GDM1 (cell line): Measurements from ENCODE around the gene SYNDIG1.
A peak's percentile ranks its signal among the peaks of the same experiment; 100 is the strongest.

Experiments
- DNase-seq: peaks from one replicate; lab custom pipeline; 2025; lab: John Stamatoyannopoulos, UW

SYNDIG1 gene

DNA sequence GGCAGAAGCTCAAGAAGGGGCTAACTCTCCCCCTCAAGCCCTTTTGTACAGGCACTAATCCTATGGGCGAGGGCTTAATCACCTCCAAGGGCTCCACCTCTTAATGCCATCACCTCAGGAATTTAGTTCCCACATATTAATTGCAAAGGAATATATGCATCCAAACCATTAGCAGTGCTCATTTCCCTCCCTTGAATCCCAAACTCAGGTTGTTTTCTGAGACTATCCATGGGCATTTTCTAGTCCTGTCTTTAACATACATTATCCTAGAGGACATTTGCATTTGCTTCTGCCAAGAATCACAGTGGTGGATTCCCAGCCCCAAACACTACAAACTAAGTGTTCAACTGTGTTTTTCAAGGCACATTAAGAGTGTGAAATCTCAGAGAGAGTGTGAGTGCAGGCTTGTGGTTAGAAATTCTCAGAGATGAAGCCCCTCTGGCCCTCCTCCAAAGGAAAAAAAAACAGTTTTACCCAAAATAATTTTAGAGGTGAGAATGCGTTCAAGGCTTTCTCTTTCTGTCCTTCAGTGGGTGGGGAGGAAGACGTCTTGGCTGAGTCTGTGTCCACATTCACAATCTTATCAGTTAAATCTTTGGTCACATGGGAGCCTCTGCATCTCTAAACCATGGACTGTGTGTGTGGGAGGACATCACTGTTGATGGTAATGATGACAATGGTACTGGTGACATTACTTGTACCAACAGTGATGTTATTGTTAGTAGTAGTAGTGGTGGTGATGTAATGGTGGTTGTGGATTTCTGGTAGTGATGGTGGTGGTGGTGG is 59.3 kb downstream of the SYNDIG1 start:
- no peak for DNase-seq

DNA sequence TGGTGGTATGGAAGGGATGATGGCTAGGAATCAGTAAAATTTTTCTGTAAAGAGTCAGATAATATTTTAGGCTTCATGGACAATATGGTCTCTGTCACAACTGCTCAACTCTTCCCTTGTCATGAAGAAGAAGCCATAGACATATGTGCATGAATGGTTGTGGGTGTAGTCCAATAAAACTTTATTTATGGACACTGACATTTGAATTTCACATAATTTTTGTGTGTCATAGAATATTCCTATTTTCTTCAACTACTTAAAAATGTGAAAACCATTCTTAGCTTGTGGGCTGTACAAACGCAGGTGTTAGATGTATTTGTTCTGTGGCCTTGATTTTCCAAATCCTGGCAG is 59.9 kb downstream of the SYNDIG1 start:
- DNase-seq: no peak

DNA sequence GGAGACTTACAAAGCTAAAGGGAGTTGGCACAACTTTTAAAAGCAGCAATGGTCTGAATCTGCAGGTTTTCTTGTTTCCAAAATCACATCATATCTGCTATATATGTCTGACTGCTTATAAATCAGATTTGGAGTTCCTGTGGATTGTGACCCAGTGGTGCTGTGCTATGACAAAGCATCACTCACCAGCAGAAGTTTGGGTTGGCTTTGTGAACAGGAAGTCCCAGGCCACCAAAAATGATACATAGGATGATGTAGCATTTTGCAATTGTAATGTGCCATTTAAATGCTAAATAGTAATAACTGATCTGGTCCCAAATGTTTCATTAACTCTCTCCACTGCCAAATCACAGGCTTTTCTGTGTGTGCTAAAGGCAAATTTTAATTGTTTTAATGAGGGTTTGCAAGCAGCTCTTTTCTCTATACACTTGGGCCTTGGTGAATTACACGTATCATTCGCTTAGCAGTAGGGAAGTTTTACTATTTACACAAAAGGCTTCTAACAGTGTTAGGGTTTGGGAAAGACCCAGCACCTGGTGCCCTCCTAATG is 60.8 kb downstream of the SYNDIG1 start:
- DNase-seq: peak; percentile 36

DNA sequence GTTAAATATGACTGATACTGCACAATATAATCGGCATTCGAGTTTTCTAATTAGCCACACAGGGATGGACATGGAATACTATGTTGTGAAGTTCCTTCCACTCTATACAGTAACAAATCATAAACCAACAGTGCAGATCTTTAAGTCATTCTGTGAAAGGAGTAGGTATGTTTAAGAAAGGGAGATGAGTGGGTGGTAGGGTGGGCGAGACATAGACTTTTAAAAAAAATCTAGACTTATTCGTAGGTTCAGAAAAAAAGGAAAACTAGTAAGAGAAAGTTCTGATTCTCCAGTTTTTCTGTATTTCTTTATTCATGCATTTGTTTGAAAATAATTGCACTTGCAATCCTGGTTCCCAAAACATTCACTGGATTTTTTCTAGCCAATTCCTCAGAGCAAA is 61.8 kb downstream of the SYNDIG1 start:
- no peak for DNase-seq

DNA sequence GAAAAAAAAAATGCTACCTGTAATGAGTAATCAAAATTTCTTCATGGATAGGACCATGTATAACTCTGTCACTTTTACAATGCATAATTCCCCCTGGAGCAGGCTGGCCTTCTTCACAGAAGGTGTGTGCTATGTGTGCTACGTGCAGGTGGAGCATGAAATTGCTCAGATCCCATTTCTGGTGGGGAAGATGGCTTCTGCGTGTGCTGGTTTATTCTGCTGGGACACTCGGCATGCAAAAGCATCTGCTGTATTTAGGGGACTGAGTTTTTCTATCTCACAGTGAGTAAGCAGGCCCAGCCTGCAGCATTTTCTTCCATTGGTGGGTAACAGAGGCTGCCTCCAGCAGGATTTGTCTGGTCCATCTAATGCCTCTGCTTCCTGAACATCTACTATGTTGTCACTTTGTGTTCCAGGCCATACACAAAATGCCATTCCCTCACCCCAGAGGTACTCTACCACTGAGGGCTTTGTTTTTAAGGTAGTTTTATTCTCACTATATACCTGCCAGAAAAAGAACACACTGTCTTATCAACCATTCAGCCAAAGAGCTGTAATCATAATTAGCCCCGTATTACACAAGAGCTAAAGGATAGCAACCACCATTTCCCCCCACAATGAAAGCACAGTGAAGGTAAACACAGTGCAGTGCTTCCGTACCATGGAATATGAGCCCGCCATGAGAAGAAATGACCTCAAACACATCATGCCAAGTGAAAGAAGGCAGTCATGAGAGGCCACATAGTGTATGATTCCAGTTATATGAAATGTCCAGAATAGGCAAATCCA is 62.4 kb downstream of the SYNDIG1 start:
- DNase-seq: no peak

DNA sequence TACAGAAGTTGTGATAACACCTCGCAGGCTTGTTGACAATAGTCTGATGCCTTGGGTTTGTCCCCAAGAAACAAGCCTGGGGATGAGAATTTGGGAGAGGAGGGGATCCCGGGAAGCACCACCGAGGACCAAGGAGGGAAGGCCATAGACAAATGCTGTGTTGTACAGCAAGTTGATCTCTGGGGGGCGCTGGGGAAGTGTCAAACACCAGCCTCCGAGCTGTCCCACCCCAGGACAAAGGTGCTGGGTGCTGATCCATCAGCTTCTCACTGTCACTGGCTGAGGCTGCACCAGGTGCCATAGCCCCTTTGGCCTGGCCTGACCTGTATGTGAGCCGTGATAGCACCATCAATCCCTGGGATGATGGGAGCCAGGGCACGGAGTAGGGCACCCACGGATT is 64.0 kb downstream of the SYNDIG1 start:
- DNase-seq: no peak

DNA sequence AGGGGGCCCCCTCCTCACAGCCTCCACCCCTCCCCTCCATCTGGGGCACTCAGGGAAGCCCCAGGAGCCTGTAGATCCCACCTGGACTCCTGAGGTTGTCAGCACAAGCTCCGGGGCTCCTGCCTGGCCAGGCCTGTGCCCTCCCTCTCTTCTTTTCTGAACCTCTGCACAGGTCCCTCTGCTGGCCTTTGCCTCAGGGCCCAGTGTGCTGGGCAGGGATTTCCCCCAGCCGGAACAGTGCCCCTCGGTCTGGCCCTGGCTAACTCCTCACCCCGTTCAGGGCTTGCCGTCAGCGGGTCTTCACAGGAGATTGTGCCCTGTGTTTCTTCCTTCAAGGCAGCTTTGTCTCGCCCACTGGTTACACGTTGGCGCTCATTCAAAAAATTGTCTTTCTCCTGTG is 64.9 kb downstream of the SYNDIG1 start:
- DNase-seq: no peak

DNA sequence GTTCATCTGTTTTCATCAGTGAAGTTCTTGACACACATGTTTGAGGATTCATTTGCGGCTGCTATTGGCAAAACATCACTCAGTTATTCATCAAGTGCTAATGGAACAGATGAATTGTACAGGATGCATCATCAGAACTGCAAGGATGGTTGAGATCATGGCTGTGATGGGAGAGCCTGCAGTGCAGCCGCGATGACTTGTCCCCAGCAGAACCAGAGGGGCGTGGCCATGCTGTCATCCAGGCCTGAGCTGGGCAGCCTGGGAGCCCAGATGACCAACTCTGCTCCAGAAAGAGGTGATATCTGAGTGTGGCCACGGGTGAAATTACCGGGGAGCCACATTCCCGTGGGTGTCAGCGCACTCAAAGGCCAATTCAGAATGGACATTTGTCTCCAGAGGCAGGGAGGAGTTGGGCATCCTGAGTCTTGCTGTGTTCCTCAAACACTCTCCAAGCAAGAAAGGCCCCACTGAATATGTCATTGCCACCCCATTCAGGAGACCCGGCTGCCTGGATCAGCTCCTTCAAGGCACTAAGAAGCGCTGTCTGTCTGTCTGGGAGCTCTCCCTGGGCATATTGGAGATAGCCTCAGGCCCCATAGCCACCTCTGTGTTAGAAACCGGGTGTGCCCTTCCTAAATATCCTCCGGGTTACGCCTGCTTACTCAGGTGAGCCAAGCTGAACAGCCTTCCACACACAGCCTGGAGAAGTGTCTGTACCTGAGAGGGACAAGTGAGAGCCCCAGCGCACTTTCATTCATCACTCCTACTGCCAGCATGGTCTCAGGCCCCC is 66.7 kb downstream of the SYNDIG1 start:
- no peak for DNase-seq

DNA sequence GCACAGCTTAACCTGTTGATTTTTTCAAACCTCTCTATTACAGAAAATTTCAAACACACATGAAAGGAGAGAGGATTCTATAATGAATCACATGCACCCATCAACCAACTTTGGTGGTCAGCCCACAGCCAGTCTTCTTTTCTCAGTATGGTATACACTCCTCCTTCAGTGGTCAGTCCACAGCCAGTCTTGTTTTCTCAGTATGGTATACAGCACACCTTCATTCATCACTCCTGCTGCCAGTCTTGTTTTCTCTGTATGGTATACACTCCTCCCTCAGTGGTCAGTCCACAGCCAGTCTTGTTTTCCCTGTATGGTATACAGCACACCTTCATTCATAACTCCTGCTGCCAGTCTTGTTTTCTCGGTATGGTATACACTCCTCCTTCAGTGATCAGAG is 67.8 kb downstream of the SYNDIG1 start:
- no peak for DNase-seq

DNA sequence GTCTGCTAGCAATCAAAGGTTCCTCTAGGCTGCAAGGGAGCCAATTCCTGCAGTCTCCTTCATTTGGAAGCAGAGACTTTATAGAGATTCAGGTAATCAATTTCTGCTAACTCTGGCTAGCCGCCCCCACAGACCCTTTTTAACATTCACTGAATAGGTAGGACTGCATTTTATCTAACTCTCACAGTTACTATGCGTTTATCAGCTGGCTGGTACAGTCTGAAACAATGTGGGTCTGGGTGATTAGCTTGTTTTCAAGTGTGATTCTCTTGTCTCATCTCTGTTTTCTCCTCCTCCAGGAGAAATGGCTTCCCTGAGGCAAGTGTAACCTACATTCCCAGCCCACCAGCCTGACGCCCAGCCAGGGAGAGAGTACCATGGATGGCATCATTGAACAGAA is 73.3 kb downstream of the SYNDIG1 start:
- no peak for DNase-seq

DNA sequence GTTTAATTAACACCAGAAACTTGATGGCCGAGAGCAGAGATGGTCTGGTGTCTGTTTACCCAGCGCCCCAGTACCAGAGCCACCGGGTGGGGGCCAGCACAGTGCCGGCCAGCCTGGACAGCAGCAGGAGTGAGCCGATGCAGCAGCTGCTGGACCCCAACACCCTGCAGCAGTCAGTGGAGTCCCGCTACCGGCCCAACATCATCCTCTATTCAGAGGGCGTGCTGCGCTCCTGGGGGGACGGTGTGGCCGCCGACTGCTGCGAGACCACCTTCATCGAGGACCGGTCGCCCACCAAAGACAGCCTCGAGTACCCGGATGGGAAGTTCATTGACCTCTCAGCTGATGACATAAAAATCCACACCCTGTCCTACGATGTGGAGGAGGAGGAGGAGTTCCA is 73.7 kb downstream of the SYNDIG1 start:
- DNase-seq: no peak

DNA sequence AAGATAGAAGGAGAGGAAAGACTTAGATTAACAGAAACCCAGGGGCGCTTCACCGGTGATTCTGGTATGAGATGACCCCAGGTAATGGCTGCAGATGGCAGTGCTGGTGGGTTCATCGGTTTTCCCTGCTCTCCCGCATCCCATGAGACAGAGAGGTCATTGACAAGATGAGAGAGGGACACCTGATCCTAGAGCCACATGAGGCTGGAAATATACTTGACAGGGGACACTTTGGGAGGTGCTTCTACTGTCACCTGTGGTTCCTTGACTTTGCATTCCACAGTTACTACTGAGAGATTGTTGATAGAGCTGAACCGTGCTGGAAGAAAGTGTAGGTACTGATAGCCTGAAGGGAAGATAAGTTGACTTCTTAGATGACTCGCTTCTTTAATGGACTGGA is 74.3 kb downstream of the SYNDIG1 start:
- no peak for DNase-seq

DNA sequence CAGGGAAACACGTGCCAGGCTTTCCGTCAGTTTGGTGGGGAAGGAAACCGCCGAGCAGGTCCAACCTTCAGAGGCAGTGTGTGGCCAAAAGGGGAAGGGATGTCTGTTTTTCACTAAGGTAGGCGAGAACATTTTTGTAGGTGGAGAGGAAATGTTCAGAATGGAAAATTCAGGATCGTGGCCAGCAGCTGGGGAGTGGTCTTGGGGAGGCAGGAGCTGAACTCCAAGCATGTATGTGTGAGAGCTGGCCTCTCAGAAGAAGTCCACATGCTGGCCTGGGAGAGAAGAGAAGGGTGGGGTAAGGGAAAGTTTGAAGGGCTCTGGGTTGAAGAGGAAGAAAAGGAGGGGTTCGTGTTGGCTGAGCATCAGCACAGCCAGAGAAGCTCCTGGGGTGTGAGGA is 74.9 kb downstream of the SYNDIG1 start:
- no peak for DNase-seq

DNA sequence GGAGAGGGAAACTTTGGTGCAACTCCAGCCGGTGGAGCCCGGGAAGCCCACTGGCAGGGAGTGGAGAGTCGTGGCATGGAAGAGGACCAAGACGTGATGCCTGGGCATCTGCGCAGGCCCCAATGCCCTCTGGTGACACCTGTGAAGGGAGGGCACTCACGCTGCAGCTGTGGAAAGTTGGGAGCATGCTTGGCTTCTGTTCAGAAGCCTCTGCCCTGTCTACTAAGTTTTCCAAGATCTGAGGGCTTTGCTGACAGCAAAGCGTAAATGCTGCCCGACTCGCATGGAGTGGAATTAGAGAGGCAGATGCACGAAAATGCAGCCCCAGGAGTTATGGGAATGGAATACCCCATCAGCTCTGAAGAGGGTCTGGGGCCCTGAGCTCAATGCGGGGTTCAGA is 75.7 kb downstream of the SYNDIG1 start:
- DNase-seq: no peak

DNA sequence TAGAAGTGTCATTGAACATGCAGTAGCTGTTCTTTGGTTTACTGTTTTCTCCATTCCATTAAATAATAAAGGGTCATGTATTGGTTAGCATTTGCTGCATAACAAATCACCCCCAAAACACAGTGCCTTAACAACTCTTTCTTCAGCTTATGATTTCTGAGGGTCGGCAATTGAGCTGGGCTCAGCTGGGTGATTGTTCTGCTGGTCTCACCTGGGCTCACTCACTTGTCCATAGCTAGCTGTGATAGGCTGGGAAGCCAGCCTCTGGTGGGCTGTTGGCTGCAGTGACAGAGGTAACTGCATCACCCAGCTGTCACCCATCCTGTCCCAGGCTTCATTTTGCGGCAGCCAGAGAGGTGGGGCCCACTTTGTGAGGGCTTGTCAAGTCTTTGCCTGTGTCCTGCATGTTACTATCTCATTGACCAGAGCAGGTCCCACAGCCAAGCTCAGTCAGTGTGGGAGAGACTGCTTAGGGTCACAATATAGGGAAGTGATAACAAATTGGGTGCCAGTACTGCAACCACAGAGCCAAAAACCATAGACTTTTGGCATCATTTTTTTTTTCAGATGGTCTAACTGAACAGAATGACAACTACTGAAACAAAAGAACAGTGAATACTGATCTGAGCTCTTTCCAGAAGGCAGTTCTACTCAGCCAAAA is 76.9 kb downstream of the SYNDIG1 start:
- no peak for DNase-seq

DNA sequence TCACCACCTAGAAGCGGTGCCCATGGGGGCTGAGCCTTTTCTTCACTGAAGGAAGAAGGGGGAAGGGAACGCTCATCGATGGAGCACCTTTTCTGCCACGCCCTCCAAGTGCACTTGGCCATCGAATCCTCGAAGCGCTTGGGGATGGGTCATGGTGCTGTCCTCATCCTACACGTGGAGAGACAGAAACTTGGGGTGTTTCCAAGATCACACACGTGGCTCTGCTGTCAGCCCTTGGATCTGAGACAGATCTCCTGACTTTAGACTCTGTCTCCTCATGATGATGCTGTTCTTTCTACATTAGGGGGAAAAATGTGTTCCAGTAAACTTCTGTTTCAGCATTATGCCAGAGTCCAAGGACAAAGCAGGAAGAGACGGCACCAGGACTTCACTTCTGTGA is 78.5 kb downstream of the SYNDIG1 start:
- DNase-seq: no peak

DNA sequence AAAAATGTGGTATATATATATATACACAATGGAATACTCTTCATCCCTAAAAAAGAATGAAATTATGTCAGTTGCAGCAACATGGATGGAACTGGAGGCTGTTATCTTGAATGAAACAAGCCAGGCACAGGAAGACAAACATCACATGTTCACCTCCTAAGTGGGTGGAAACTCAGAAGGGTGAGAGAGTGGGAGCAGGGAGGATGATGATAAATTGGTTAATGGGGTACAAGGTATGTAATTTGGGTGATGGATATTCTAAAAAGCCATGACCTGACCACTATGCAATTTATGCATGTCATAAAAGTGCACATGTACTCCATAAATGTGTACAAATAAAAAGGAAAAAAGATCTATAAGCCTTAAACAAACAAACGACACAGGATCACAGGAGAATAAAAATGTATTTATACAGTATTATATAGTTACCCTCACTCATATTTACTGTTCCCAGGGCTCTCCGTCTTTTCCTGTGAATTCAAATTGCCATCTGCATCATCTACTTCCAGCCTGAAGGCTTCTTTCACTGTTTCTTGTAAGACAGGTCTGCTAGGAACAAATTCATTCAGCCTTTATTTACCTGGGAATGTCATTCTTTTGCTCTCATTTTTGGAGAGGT is 89.8 kb downstream of the SYNDIG1 start:
- no peak for DNase-seq

DNA sequence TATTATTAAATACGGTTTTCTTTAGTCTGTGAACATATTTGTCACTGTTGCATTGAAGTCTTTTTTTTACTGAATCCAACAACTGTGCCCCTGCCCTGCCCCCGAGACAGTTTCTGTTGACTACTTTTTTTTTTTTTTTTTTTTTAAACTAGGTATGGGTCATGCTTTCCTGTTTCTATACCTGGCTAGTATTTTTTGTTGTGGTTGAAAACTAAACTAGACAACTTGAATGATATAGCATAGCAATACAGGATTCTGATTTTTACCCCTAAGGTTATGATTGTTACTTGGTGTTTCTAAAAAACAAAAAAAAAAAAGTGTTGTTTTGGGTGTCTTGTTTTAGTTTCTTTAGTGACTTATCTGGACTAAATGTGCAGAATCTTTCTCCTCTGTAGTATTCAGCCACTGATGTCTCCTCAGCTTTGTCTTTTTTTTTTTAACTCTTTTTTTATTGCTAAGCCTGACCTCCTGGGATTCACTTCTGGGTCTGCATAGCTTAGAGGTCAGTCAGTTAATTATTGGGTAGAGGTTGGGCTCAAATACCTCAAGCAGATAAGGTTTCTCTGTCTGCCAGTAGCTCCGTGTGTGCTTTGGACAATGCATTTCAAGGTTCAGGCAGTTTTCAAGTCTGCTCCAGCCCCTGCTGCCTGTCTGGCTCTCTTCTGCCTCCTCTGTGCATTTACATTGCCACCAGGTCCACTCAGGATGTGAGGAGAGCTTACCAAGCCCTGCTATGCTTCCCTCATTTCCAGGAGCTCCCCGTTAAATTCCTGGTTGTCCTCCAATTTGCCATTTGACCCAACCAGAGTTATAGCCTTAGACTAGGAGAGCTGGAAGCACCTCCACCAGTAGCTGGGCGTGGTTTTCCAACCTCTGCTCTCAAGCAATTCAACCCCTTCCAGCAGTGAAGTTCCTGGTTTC is 91.4 kb downstream of the SYNDIG1 start:
- DNase-seq: no peak

DNA sequence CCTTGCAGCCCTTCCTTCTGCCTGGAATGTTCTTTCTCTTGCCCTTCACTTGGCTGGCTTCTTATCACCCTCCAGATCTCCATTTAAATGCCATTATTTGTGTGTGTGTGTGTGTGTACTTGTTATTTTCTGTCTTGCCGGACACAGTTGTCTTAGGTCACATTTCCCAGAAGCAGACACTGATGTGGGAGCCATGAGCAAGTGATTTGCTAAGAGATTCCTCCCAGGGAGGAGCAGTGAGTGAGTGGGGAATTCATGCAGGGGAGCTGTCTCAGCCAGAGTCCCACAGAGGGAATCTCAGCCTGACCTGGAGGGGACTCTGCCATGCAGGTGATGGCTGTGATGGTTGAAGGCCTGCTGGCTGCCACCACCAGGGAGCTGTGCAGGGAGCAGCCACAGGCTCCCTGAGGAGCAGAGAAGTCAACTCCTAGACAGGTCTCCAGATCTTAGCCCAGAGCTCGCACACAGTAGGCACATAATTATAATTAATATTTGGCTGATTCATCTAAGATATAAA is 96.5 kb downstream of the SYNDIG1 start:
- no peak for DNase-seq

DNA sequence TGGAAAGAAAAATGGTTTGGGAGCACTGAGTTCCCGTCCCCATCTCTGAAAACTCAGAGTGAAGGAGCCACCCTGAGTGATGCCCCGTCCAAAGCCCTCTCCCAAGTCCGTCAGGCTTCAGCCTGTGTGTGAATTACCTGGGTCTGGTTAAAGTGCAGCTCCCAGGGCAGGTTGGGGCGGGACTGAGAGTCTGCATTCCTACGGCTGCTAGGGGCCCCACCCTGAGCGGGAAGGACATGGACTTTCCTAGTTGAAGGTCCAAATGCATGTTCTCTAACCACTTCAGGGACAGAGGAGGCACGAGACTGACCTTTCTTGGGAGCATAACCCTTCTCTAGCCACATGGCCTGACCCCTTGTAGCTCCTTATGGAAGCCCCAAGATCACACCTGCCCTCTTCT is 97.2 kb downstream of the SYNDIG1 start:
- DNase-seq: no peak
